NCI-H1092 (cell line): ENCODE data around the gene LIFR.
"Not testable (repeated sequence)": the region's sequence is repeated elsewhere in the genome, so short reads cannot be mapped to it uniquely, and the experiment has no call there.

Experiments used
- DNase-seq: peaks from one replicate; lab custom pipeline; 2025; lab: John Stamatoyannopoulos, UW

The LIFR gene, protein sequence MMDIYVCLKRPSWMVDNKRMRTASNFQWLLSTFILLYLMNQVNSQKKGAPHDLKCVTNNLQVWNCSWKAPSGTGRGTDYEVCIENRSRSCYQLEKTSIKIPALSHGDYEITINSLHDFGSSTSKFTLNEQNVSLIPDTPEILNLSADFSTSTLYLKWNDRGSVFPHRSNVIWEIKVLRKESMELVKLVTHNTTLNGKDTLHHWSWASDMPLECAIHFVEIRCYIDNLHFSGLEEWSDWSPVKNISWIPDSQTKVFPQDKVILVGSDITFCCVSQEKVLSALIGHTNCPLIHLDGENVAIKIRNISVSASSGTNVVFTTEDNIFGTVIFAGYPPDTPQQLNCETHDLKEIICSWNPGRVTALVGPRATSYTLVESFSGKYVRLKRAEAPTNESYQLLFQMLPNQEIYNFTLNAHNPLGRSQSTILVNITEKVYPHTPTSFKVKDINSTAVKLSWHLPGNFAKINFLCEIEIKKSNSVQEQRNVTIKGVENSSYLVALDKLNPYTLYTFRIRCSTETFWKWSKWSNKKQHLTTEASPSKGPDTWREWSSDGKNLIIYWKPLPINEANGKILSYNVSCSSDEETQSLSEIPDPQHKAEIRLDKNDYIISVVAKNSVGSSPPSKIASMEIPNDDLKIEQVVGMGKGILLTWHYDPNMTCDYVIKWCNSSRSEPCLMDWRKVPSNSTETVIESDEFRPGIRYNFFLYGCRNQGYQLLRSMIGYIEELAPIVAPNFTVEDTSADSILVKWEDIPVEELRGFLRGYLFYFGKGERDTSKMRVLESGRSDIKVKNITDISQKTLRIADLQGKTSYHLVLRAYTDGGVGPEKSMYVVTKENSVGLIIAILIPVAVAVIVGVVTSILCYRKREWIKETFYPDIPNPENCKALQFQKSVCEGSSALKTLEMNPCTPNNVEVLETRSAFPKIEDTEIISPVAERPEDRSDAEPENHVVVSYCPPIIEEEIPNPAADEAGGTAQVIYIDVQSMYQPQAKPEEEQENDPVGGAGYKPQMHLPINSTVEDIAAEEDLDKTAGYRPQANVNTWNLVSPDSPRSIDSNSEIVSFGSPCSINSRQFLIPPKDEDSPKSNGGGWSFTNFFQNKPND

DNA sequence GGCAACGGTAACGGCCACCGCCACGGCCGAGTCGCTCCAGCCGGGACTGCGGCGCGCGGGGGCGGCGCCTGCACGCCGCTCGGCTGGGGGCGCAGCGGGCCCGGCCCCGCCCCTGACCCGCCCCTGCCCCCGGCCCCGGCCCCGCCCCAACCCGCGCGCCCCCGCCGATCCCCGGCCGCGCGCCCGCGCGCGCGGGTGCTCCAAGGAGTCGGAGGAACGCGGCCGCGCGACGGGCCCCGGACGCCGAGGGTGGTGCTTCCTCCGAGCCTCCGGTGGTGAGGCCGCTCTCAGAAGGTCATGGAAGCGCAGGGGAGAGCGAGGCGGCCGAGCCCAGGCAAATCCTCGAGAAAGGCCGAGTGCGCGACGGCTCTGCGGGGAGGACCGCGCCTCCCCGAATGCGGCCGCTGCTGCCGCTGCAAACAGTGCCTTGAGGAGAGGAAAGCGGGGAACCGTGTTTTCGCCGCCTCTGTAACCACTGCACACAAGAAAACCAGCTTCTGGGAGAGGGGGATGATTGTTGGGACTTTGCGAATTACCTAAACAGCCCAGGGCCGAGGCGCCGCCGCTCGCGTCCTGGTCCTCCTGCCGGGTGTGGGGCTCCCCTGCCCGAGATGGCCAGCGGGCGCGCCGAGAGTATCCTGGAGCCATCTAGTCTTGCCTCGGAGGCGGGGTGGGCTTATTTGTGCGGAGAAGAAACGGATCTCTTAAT, at the start of gene LIFR:
LIFR (minus strand) TSS at position 48 of the 709 bp plus-strand sequence. CDS start 25,999 bp downstream, outside the sequence.
- peak; percentile 64 for DNase-seq

DNA sequence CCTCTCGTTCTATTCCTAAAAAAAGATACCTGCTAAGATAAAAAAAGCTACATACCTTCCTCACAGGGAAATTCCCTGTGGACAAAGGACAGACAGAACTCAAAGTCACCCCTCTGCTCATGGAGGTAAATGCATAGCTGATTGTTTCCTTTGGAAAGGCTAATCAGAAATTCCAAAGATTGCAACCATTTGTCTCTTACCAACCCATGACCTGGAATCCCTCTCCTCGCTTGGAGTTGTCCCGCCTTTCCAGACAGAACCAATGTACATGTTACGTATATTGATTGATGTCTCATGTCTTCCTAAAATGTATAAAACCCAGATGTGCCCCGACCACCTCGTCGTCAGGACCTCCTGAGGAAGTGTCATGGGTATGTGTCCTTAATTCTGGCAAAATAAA, 49.2 kb upstream of the LIFR start:
- no peak for DNase-seq

DNA sequence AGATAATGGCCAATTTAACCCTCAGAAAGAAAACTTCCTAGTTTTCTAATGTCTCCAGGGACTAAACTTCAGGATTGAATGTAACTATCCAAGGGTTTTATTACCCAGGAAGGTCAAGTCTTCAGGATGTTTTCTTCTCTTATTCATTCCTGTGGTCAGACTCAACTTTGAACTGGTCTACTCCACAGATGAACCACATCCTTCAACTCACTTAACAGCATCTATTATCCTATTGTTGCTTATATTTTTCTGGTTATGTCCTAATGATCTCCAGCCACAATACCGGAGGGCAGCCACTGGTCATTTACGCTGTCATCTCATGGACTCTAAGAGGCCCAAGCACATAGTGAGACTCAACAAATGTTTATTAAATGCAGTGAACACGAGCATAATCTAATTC, 47.2 kb upstream of the LIFR start:
- no peak for DNase-seq

DNA sequence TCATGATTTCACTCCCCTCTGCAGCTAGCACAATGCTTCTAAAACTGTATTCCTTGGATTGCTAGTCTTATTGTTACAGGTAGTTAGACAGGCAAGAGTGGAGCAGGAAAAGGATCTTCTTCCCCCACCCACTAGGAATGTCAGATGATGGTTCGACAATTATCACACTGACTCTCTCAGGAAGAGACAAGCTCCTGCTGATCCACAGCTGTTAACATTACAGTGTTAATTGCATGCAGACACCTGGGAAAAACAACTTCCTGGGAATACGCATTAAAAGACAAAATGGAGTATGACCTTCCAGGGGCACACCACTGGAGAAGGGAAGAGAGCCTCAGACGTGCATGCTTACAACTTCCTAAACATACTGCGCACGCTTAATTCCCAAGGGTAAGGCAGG, 46.2 kb upstream of the LIFR start:
- DNase-seq = no peak

DNA sequence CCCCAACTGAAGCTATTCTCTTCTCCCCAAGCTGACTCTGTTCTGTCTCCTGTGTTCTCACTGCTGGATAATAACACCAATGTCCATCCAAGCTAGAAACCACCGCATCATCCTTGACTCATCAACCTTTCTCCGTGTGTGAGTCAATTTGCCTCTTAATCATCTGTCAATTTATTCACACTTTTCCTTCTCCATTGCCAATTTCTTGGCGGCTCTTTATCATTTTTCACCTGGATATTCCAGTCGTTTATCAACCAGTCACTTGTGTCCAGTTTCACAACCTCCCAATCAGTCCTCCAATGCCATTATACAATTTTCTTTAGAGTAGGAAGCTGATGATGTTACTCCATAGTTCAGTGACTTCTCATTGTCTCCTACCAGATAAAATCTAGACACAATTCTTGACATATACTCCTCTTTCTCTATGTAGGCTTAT, 45.4 kb upstream of the LIFR start:
- DNase-seq = no peak

DNA sequence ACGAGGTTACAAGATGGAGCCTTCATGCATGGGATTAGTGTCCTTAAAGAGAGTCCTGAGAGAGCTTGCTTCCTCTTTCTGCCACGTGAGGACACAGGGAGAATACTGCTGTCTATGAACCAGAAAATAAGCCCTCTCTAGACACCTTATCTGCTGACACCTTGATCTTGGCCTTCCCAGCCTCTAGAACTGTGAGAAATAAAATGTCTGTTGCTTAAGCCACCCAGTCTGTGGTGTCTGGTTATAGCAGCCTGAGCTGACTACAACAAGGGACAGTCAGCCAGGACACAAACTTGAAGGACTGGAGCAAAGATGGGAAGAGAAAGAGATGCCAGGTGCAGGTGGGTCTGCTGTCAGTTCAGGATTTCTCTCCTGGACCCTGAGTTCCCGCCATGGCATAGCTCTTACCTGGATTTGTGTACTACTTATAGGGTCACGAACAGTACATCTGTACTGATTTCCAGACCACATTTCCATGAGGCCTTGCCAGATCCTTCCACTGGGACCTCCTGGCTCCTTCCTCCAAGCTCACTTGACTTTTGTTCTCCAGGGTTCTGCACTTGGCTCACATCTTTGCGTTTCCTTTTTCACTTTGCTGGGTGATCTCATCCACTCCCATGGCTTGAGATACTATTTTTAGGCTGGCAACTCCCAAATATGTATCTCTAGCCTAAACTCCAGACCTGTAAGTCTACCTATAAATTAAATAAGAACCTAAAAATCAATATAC, 44.9 kb upstream of the LIFR start:
- DNase-seq = no peak

DNA sequence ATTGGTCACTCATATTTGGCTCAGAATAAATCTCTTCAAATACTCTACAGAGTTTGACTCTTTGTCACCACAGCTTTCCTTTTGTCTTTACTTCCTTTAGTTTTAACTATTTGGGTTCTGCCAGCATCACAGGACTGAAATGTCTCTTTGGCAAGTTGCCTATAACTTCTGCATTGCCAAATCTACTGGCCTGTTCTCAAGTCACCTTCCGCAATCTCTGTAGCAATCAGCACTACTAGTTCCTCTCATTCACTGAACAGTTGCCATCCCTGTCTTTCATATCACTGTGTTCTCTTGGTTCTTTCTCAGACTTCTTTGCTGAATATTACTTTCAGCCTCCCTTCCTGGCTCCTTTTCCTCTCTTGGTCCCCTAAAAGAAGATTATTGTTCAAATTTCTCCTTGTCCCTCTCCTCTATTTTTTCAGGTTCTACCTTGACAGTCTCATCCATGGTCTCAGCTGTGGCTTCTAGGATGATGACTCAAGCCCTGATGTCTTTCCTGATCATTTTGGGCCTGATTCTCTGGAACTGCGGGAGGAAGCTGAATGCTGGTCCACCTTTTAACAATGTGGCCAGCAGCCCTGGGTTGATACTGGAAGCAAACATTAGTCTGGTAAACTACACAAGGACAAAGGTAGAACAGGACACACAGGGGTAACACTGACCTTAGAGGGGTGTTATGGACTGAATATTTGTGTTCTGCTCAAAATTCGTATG, 44.0 kb upstream of the LIFR start:
- no peak for DNase-seq

DNA sequence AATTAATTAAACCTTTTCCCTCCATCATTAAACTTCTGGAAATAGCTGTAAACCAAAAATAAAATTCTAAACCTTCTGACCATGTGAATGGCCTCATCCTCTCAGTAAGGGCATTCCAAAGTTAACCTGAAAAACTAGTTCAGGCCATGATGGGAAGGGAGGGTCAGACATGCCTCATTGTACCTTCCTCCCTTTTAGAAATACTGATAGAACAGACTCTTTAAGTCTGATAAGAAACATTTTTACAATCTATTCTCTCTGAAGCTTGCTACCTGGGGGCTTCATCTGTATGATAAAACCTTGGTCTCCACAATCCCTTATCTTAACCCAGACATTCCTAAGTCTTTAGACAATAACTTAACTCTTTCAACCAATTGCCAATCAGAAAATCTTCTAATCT, 43.3 kb upstream of the LIFR start:
- DNase-seq = not testable (repeated sequence)

DNA sequence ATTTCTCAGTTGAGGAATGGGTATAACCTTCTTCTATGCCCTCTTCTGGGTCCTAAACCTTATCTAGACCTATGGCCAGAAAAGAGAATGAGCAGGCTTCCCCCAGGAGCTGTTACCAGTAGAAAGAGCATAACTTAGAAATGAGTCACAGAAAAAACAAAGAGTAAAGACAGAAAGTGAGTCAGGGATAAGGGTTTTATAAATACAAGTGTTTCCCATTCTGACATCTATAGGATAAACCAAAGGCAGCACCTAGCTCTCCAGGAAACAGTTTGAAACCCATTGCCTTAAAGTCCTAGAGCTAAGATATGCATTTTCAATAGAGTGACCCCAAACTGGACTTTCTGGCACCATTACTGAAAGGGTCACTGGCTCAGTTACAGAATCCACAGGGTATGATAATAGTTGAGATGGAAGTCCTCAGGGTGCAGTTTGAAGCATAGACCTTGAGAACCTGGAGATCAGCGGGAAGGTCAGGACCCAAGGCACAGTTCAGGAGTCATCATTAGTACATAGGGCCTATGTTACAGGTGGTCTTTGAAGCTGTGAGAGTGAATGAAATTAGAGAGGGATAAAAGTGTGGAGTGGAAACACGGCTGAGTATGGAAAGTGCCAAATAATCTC, 42.7 kb upstream of the LIFR start:
- no peak for DNase-seq

DNA sequence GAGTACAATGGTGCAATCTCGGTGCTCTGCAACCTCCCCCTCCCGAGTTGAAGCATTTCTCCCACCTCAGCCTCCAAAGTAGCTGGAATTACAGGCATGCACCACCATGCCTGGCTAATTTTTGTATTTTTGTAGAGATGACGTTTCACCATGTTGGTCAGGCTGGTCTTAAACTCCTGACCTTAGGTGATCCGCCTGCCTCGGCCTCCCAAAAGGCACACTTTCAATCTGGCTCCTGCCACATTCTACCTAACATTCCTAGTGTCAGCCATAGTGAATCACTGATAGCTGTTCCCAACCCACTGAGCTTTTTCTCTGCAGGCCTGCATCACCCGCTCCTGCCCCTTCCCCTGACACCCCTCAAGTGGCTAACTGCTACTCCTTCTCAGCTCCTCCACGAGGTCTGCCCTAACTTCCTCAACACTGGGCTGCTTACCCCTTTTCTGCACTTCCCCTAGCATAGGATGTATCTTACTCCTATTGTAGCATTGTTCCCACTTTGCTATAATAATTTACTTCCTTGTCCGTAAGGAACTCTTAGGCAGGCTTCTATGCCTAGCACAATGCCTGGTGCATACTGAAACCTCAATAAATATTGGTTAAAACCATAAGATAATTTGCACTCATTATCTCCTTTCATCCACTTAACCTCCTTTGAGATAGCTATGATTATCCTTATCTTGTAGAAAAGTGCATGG, 42.0 kb upstream of the LIFR start:
- no peak for DNase-seq

DNA sequence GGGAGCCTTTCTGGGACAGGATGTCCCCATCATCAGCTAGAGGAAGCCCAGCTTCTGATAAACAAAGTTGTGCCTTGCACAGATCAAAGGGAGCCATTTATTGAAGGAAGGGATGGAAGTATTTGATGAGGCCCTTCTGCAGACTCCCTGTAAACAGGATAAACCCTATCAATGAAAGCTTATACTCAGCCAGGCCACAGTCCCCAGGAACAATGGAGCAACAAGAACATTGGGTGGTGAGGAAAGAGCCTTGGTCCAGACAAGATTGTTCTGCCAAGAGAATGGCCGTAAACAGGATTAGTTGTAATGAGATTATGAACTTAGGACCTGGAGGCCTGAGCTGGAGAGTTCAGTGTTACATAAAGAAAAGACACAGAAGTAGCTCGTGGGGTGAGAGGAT, 40.5 kb upstream of the LIFR start:
- no peak for DNase-seq

DNA sequence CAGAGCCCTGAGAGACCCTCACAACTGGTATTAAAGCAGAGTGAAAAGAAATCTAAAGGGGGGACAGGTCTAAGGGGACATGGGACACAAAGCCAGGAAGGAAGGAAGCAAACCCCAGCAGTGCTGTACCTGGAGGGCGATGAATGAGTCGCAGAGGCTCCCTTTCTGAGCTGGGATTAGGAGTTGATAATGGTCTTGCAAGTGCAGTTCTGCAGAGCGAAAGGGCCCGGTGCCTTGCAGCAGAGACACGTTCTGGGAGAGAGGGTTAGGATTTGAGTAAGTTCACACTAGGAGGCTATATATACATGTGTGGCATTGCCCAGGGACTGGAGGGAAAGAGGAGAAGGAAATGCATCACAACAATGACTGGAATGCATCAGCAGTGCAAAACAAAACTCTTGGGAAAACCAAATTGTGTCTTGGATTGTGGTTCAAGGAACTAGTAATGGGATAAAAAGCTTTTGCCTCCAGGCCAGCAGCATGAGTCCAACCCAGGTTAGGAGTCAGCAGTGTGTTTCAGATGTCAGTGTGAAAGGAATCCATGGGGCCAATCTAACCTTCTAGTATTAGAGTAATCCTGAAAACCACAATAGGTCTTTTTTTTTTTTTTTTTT, 38.8 kb upstream of the LIFR start:
- DNase-seq = no peak

DNA sequence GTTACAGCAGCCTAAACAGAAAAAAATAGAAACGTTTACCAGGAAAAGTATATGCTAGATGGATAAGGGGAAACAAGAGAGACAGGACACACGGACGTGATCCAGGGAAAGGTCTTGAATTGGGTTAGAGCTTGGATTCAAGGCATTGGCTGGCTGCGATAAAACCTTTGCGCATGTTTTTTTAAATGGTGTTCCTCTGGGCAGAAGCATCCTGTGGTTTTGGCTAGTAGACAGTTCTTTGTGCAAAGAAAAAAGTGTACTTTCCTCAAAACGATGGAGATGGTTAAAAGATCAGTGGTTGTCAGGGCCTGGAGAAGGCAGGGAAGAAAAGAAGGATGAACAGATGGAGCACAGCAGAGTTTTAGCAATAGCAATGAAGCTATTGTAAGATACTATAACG, 37.5 kb upstream of the LIFR start:
- DNase-seq = no peak

DNA sequence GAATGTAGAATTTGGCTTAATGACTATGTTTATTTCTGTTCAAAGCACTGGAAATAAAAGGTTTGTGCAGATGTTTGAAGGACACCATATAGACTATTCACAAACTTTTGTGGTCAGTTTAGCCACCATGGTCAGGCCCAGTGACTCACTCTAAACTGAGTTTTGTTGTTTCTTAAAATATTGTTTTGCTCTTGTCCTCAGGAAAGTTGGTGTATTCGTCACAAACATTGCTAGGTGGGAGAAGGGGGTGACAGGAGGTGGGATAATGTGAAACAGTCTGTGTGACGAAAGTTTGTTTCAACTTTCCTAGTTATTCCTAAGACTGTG, 35.0 kb upstream of the LIFR start:
- DNase-seq = no peak

DNA sequence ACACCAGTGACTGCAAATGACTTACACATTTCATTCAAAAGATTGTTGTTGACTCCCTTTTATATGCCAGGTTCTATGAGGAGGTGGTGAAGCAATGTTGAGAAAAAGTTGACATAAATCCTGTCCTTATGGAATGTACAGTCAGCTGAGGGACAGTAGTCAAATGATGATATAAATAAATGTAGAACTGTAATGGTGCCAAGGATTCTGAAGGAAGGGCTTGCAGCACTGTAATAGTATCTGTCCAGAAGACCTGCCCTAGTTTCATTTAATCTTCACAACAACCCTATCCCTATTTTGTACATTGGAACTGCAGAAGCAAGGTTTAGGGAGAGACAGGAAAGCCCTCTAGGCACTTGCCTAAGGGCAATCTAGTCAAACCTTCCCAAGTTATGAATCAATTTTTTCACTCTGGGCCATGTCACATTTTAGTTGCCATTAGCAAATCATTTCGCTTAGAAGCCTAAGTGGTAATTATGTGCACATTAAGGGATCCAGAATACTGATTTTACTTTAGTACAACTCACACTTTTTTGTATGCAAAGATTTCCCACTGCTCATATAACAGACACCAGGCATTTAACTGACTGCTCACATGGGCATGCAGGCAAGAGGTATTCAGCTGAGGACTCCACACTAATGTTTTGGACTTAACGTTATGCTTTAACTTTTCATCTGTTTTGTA, 34.5 kb upstream of the LIFR start:
- no peak for DNase-seq

DNA sequence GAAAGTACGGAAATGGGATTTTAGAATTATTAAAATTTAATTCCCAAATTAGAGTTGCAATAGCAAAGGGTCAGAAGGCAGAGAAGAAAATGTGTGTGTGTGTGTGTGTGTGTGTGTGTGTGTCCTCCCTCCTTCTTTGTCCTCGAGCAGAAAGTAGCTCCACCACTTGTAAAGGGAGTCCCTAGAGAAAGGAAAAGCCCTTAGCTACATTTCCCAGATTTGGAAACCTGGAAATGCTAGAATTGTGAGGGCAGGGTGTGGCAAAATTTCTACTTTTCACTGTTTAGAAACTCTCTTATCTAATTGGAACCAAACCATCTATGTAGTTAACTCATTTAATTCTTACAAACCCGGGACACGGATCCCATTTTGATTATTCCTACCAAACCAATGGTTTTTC, 33.2 kb upstream of the LIFR start:
- DNase-seq = no peak

DNA sequence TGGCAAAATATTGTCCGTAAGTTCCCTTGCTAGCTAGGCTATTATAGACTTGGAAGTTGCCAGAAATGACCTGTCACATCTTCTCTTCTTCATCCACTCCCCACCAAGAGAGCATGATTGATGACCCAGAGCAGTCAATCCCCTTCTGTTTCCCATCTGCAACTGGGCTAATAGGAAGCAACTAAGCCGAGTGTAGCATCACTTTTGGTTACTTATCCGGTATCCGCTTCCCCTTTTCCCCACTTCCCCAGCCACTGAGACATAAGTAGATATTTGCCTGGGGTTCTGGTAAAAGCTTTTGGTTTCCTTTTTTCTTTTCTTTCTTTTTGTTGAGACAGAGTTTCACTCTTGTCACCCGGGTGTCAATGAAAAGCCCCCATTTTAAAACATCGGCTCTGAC, 29.4 kb upstream of the LIFR start:
- DNase-seq = no peak

DNA sequence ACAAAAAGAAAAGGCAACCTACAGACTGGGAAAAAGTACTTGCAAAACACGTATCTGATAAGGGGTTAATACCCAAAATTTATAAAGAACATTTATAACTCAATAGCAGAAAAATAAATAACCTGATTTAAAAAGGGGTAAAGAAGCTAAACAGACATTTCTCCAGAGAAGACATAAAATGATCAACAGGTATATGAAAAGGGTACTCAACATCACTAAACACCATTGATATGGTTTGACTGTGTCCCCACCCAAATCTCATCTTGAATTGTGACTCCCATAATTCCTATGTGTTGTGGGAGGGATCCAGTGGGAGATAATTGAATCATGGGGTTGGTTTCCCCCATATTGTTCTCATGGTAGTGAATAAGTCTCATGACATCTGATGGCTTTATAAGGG, 27.1 kb upstream of the LIFR start:
- DNase-seq = no peak

DNA sequence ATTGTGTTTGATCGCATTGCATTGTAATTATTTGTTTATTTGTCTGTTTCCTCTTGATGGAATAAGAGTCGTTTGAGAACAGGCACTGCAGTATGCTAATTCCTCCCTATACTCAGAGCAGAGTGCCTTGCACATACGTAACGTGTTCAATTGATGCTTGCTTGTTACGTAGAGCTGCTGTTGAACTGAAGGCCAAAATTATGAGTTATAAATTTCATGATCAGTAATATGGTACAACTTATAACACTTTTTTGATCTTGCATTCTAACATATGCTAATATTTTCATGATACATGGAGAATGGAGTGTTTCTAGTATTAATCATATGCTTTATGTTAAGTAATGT, 26.5 kb upstream of the LIFR start:
- DNase-seq = no peak
